GM15510 (cell line): ENCODE data around the gene ST6GALNAC5.

Experiments
- POLR2A ChIP-seq: IDR thresholded peaks from 3 replicates; pipeline ENCODE4 v1.6.1; 2011; ENCODE audit warnings: borderline replicate concordance; ENCODE audit not compliant: insufficient read length; ENCODE audit errors: extremely low read depth

The ST6GALNAC5 gene

GRCh38 chr1:77081834-77082233, 214.6 kb downstream of the ST6GALNAC5 start:
- no peak for TF ChIP-seq POLR2A

GRCh38 chr1:77084457-77084856, 217.2 kb downstream of the ST6GALNAC5 start:
- TF ChIP-seq POLR2A: no peak

GRCh38 chr1:77085109-77085508, 217.8 kb downstream of the ST6GALNAC5 start:
- TF ChIP-seq POLR2A: no peak

GRCh38 chr1:77089756-77090155, 222.5 kb downstream of the ST6GALNAC5 start:
- TF ChIP-seq POLR2A: no peak

GRCh38 chr1:77095236-77095635, 228.0 kb downstream of the ST6GALNAC5 start:
- no peak for TF ChIP-seq POLR2A

- no peak for TF ChIP-seq POLR2A
These were observed 229.4 kb downstream of the ST6GALNAC5 start for GRCh38 chr1:77096496-77097255.

GRCh38 chr1:77100875-77101274, 233.6 kb downstream of the ST6GALNAC5 start:
- no peak for TF ChIP-seq POLR2A

GRCh38 chr1:77103486-77103885, 236.2 kb downstream of the ST6GALNAC5 start:
- TF ChIP-seq POLR2A: no peak

- no peak for TF ChIP-seq POLR2A
These were observed 237.4 kb downstream of the ST6GALNAC5 start for GRCh38 chr1:77104672-77105071.
